ENCODE measurements around the gene ASXL1. TPM values are rescaled to one million over a fixed set of nuclear protein-coding genes. Genes with fewer than 3 reads are reported as not detected.
"Not testable (repeated sequence)": the region's sequence is repeated elsewhere in the genome, so short reads cannot be mapped to it uniquely, and the experiment has no call there.

The ASXL1 gene
- polyA plus RNA-seq, 12 donors = 30.9 to 63.5 (median 37.7) TPM; not detected in 1

DNA sequence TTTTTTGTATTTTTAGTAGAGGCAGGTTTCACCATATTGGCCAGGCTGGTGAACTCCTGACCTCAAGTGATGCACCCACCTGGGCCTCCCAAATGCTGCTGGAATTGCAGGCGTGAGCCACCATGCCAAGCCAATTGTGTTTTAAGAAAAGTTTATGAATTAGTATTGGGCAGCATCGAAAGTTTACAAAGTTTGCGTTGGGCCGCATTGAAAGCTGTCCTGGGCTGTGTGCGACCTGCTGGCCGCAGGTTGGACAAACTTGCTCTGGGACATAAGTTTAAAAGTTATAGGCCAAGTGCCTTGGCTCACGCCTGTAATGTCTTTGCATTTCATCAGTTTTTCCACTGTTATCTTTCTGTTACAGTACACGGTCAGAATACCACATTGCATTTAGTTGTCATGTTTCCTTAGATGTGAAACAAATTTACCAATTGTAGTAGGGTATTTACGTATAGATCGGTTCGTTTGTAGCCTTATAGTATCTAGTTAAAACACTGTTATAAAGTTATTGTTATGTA lies 39.5 kb downstream of the ASXL1 start:
- no peak for DNase-seq

DNA sequence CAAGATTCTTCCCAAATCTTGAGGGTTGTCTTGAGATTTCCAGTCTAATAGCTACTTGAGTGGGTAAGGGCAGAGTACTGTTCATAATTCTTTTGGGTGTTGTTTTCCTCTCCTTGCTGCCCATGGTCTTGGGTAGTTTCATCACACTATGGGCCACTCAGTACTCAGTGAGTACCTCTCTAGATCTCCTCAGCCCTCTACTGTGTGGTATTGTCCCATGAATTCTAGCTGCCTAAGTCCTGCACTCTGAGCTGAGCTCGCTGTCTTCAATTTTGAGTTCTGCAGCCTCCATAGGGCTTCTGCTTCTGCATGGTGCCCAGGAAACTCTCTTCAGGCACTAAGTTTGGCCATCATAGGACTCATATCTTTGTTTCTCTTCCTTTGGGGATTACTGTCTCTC lies 42.3 kb downstream of the ASXL1 start:
- DNase-seq = no peak

DNA sequence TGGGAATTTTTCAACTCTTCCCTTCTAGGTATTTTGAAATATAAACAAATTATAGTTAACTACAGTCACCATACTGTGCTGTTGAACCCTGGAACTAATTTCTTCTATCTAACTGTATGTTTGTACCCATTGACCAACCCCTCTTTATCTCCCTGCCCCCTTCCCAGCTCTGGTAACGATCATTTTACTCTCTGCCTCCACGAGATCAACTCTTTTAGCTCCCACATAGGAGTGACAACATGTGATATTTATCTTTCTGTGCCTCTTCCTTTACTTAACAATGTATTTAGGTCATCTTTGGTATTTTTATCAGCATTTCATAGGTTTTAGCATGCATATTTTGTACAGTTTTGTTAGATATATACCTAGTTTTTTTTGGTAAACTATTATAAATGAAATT lies 45.9 kb downstream of the ASXL1 start:
- no peak for DNase-seq

DNA sequence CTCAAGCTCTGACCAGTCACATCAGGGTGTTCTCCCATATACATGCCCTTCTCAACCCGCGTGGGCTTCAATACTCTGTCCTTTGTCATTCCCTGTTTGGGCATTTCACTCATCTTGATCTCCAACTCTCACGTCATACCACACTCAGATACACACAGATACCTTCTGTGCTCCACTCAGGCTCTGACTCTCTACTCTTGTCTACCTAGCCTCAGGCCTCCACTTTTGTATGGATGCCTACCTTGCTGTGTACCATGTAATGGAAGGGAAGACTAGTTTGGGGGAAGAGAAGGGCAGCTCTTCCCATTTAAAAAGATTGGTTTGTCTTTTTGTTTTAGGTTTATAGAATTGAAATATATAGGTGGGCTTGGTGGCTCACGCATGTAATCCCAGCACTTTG lies 48.6 kb downstream of the ASXL1 start:
- no peak for DNase-seq

DNA sequence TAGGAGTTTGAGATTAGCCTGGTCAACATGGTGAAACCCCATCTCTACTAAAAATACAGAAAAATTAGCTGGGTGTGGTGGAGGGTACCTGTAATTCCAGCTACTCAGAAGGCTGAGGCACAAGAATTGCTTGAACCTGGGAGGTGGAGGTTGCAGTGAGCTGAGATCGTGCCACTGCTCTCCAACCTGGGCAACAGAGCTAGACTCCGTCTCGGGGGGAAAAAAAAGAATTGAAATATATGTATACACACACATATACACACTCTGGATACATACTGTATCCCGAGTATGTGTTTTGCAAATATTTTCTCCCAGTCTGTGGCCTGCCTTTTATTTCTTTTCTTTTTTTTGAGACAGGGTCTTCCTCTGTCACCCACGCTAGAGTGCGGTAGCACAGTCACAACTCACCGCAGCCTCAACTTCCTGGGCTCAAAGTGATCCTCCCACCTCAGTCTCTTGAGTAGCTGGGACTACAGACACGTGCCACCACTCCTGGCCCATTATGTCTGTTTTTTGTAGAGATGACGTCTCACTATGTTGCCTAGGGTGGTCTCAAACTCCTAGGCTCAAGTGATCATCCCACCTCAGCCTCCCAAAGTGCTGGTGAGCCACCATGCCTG lies 49.1 kb downstream of the ASXL1 start:
- not testable (repeated sequence) for DNase-seq

DNA sequence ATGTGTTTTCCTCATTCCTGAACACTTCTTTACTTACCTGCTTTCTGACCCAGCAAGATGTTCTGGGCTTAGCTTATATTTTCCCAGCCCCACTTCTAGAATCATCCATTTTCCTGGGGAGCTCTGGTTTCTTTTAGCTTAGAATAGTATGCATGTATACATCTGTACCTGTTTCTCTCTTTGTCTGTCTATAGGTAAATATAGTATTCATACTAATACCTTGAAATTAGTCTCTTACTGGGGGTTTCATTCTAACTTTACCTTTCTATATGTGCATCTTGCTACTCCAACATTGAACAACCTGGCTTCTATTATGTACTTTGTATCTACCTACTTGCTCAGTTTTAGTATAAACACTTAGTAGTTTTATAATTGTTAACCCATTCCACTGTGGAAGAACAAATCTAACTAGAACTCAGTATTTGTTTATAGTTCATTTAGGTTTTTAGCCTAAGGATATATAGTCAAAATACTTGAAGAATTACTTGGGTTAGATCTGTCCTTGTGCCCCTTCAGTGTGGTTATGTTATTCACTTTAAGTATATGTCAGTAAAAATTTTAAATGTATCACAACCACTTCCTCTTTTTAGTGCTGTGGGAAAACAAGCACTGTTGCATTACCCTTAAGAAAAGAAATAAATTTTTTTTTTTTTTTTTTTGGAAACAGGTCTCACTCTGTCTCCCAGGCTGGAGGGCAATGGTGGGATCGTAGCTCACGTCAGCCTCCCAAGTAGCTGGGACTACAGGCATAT lies 54.0 kb downstream of the ASXL1 start:
- no peak for DNase-seq

DNA sequence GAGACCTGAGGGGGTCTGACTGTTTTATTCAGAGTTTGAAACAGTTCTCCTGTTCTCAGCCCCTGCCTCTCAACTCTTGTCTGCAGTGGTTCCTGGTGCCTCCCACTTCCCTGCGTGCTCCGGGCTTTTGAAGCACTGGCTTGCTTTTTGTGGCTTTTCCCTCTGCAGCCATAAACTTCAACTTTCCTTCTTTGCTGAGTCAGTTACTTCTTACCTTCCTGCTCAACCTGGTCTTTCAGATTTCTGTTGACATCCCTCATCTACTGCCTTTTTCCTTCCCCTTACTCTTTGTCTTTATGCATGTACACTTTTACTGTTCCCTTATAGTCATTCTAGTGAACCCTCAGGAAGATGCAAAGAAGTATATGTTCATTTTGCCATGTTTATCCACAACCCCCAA lies 57.4 kb downstream of the ASXL1 start:
- DNase-seq = no peak

DNA sequence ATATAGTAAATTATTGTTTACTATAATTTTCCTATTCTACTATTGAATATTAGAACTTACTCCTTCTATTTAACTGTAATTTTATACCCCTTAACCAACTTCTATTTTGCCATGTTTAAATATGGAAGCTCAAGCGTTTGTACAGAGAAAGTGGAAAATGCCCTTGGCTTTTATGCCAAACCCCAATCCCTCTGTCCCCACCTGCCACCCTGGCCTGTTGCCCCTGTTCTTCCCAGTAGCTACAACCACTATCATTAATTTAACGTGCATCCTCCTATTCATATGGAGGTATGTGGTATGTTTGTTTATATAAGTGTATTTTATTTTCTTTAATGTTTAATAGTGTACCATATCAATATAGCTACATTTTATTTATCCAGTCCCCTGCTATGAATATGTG lies 58.1 kb downstream of the ASXL1 start:
- DNase-seq = no peak

DNA sequence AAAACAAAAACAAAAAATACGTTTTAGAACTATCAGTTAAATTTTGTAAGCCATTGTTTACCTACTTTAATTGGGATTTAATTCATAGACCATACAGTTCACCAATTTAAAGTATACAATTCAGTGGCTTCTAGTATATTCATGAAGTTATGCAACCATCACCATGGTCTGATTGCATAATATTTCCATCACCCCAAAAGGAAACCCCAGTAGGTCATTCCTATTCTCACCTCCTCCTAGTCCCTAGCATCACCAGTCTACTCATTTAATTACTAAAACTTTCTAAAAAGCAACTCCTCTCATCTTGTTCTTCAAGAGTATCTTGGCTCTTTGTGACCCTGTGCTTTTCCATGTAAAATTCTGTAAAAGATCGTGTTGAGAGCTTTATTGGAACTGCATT lies 60.2 kb downstream of the ASXL1 start:
- DNase-seq = no peak

DNA sequence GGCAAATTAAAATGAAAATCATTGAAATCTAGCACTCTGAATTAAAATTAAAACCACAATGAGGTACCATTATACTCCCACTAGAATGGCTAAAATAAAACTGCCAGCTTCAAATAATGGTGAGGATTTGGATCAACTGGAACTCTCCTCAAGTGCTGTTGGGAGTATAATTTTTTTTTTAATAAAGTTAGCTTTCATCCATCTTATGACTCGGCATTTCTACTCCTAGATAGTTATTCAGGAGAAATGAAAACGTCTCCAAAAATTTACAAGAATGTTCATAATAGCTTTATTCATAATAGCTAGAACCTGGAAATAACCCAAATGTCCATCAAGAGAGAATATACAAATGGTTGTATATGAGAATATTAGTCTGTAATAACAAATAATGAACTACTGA lies 63.2 kb downstream of the ASXL1 start:
- no peak for DNase-seq

DNA sequence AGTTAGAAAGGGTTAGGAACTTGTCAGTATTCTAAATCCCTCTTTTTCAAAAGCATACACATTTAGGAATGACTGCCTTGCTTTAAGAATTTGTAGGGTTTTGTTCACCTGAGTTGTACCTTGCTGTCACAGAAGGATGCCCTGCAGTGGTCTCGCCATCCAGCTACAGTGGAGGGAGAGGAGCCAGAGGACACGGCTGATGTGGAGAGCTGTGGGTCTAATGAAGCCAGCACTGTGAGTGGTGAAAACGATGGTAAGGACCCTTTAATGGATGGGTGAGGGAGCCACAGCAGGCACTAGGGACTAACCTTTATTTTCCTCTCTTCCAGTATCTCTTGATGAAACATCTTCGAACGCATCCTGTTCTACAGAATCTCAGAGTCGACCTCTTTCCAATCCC lies 69.9 kb downstream of the ASXL1 start:
- DNase-seq = no peak

DNA sequence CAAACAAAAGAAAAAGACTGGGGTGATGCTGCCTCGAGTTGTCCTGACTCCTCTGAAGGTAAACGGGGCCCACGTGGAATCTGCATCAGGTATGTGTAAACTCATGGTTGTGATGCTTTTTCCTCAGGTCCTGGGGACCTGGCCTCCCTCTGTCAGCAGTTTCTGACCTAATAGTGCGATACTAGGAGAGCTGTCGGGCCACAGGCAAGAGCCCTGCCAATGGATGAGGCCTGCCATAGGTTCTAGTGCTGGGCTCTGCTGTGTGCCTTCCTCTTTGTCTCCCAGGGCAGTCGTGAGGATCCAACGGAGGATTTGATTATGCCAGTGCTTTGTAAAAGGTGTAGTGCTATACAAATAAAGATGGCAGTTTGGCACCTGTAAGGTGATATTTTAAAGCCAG lies 71.2 kb downstream of the ASXL1 start:
- no peak for DNase-seq

DNA sequence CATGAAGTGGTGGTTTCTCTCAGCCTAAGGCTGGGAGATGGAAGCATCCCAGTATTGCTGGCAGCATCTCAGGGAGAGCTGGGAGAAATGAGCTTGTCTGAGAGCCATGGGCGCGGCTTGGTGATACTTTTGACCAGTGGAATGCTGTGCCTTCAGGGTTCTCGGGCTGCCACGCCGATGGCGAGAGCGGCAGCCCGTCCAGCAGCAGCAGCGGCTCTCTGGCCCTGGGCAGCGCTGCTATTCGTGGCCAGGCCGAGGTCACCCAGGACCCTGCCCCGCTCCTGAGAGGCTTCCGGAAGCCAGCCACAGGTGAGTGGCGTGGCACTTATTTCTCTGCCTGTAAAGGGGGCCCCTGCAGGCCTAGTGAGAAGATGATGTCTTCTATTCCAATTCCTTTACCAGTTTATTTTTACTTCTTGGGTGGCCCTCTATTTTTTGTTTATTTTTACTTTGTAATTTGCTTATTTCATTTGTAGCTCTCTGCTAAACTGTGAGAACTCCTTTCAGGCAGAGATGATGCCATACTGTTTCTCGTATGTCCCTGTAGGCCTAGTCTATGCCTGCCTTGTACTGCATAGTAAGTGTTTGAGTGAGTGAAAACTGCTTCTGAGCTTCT lies 71.7 kb downstream of the ASXL1 start:
- no peak for DNase-seq

DNA sequence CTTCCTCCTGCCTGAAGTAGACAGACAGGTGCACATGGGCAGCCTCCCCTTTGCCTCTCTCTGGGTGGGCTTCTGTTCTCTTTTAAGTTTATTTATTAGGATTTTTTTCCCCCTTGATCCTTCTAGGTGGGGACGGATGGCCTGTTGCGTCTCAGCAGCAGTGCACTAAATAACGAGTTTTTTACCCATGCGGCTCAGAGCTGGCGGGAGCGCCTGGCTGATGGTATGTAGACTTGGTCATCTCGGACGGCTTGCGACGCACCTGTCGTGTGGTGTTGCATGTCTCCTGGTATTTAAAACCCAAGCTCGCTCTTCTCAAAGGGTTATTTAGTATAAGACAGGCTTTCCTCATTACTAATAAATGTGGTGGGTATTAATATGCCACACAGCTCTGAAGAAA lies 73.3 kb downstream of the ASXL1 start:
- DNase-seq = no peak

DNA sequence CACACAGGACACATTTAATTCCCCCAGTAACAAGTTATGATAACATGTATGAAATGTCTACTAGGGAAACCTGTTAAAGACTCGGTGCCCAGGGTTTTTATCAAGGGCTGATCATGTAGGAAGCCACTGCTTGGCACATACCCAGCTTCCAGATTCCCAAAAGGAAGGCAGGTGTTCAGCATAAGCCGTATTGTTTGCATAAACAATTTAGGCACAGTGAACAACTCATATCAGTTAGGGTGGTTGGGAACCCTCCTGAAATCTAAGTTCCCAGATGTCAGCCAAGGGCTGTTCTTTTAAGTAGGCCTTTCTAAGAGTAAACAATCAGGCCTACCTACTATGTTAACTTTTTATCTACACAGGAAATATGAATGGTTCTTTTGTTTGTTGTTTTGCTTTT lies 74.1 kb downstream of the ASXL1 start:
- no peak for DNase-seq

DNA sequence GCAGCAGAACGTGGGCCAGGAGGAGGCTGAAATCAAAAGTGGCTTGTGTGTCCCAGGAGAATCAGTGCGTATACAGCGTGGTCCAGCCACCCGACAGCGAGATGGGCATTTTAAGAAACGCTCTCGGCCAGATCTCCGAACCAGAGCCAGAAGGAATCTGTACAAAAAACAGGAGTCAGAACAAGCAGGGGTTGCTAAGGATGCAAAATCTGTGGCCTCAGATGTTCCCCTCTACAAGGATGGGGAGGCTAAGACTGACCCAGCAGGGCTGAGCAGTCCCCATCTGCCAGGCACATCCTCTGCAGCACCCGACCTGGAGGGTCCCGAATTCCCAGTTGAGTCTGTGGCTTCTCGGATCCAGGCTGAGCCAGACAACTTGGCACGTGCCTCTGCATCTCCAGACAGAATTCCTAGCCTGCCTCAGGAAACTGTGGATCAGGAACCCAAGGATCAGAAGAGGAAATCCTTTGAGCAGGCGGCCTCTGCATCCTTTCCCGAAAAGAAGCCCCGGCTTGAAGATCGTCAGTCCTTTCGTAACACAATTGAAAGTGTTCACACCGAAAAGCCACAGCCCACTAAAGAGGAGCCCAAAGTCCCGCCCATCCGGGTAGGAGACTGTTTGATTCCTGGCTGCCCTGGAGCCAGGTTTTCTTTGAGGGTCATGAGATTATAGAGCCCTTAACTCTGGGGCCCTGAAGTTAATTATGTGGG lies 75.3 kb downstream of the ASXL1 start:
- DNase-seq = no peak

DNA sequence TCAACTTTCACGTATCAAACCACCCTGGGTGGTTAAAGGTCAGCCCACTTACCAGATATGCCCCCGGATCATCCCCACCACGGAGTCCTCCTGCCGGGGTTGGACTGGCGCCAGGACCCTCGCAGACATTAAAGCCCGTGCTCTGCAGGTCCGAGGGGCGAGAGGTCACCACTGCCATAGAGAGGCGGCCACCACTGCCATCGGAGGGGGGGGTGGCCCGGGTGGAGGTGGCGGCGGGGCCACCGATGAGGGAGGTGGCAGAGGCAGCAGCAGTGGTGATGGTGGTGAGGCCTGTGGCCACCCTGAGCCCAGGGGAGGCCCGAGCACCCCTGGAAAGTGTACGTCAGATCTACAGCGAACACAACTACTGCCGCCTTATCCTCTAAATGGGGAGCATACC lies 76.3 kb downstream of the ASXL1 start:
- no peak for DNase-seq

DNA sequence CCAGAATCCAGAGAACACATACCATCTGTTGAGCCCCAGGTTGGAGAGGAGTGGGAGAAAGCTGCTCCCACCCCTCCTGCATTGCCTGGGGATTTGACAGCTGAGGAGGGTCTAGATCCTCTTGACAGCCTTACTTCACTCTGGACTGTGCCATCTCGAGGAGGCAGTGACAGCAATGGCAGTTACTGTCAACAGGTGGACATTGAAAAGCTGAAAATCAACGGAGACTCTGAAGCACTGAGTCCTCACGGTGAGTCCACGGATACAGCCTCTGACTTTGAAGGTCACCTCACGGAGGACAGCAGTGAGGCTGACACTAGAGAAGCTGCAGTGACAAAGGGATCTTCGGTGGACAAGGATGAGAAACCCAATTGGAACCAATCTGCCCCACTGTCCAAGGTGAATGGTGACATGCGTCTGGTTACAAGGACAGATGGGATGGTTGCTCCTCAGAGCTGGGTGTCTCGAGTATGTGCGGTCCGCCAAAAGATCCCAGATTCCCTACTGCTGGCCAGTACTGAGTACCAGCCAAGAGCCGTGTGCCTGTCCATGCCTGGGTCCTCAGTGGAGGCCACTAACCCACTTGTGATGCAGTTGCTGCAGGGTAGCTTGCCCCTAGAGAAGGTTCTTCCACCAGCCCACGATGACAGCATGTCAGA lies 77.4 kb downstream of the ASXL1 start:
- DNase-seq = no peak

DNA sequence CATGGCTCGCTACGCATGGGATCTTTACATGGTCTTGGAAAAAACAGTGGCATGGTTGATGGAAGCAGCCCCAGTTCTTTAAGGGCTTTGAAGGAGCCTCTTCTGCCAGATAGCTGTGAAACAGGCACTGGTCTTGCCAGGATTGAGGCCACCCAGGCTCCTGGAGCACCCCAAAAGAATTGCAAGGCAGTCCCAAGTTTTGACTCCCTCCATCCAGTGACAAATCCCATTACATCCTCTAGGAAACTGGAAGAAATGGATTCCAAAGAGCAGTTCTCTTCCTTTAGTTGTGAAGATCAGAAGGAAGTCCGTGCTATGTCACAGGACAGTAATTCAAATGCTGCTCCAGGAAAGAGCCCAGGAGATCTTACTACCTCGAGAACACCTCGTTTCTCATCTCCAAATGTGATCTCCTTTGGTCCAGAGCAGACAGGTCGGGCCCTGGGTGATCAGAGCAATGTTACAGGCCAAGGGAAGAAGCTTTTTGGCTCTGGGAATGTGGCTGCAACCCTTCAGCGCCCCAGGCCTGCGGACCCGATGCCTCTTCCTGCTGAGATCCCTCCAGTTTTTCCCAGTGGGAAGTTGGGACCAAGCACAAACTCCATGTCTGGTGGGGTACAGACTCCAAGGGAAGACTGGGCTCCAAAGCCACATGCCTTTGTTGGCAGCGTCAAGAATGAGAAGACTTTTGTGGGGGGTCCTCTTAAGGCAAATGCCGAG lies 78.2 kb downstream of the ASXL1 start:
- DNase-seq = no peak

DNA sequence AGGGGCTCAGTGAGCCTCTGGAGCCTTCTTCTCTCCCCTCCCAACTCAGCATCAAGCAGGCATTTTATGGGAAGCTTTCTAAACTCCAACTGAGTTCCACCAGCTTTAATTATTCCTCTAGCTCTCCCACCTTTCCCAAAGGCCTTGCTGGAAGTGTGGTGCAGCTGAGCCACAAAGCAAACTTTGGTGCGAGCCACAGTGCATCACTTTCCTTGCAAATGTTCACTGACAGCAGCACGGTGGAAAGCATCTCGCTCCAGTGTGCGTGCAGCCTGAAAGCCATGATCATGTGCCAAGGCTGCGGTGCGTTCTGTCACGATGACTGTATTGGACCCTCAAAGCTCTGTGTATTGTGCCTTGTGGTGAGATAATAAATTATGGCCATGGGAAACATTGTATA lies 78.8 kb downstream of the ASXL1 start:
- no peak for DNase-seq

DNA sequence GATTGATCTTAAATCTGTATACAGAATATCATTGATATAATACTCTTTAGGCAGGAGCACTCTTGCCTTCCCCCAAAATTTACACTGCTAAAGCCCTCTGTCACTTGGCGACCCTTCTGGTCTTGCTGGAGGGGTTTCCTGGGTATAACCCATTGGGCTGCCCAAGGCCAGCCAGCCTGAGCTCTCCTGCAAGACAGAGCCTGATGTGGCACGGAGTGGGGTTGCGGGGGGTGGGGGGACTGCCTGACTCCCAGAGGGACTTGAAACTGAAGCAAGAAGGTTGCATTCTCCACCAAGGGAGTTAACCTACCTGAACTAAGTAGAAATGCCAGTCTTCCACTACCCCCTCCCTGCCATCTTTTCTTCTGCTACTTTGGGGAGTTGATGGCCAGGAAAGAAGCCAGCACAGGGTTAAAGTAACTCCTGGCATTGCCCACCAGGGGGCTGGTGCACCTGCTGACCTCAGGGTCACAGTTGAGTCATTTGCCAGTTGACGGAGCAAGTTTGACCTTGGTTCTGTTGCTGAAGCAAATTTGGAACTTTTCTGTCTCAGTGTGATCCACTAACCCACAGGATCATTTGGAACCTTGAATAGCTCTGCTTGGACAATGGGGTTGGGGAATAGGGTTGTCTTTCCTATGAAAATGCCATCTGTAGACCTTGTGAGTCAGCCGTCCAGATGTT lies 79.4 kb downstream of the ASXL1 start:
- no peak for DNase-seq

Measured in muscle of arm (tissue), 12 donors.